GM12878 (cell line): ENCODE results near the gene PHACTR3. TPM values are rescaled to one million over a fixed set of nuclear protein-coding genes. Genes with fewer than 3 reads are reported as not detected.

Source experiments
- ATAC-seq: fragments of 200-7000 bp; cut with Tn5 transposase; 3 replicates; pipeline ENCODE4 v1.9.1; 2020; ENCODE audit warnings: mild to moderate bottlenecking, moderate library complexity
- BruUV-seq: library from RNA; stranded (reverse); fragments of 400-500 nt; replicated peaks from 2 replicates; lab custom pipeline; 2021; lab: Mats Ljungman, UMichigan
- CTCF ChIA-PET: fragments of 300-600 bp; sonication (Branson Sonifier 250); formaldehyde crosslinking; extraction: SDS; loops from one replicate; lab custom pipeline; 2021; ENCODE audit warnings: inconsistent platforms; lab: Yijun Ruan, JAX
- POLR2A ChIA-PET: fragments of 350-600 bp; formaldehyde crosslinking; extraction: SDS; loops from one replicate; lab custom pipeline; 2021; ENCODE audit warnings: inconsistent platforms; lab: Charles Lee
- RAD21 ChIA-PET: fragments of 300-600 bp; sonication (Branson Sonifier 250); formaldehyde crosslinking; loops from one replicate; lab custom pipeline; 2023; ENCODE audit warnings: antibody characterized with exemption; ENCODE audit not compliant: unreplicated experiment; lab: Charles Lee
- SMC1A ChIA-PET: fragments of 300-600 bp; sonication (Branson Sonifier 250); formaldehyde crosslinking; loops from one replicate; lab custom pipeline; 2023; ENCODE audit not compliant: unreplicated experiment, uncharacterized antibody; lab: Charles Lee
- DNase-seq: peaks from one replicate; pipeline ENCODE4 v3.0.0-alpha.2; 2011; ENCODE audit warnings: low read depth, low spot score
- FAIRE-seq: peaks from 3 replicates; lab custom pipeline; 2011; peaks lifted over from hg19 to GRCh38; lab: Jason Lieb, UNC
- H2AFZ ChIP-seq: 2 replicates; pipeline ENCODE4 v1.6.0; 2011; ENCODE audit warnings: low read depth, low read length, control low read depth; ENCODE audit not compliant: control insufficient read depth
- H3K27ac ChIP-seq: 2 replicates; pipeline ENCODE4 v1.5.1; 2011; ENCODE audit warnings: control low read depth; ENCODE audit not compliant: control insufficient read depth, insufficient read depth
- H3K27me3 ChIP-seq, 2 experiments: replicated peaks in 1 of 2; 2 replicates each; pipeline versions ENCODE4 v1.6.0 to v1.6.1; 2011; ENCODE audit warnings: low read length in 1 of 2; ENCODE audit not compliant: control insufficient read depth in 2 of 2, insufficient read depth in 2 of 2
- H3K36me3 ChIP-seq, 2 experiments: 2 replicates each; pipeline ENCODE4 v1.5.1; 2011; ENCODE audit warnings: low read length in 1 of 2; ENCODE audit not compliant: control insufficient read depth in 2 of 2, insufficient read depth in 2 of 2
- H3K4me1 ChIP-seq: 2 replicates; pipeline ENCODE4 v1.6.1; 2011; ENCODE audit warnings: mild to moderate bottlenecking, low read length, moderate library complexity, mixed read lengths; ENCODE audit not compliant: control insufficient read depth, insufficient read depth
- H3K4me2 ChIP-seq: 2 replicates; pipeline ENCODE4 v1.6.0; 2011; ENCODE audit warnings: control low read depth; ENCODE audit not compliant: control insufficient read depth, insufficient read depth
- H3K4me3 ChIP-seq: fragments of 200-600 bp; sonication (generic); 2 replicates; pipeline ENCODE4 v1.5.1; 2016
- H3K79me2 ChIP-seq: 2 replicates; pipeline ENCODE4 v1.6.0; 2011; ENCODE audit warnings: low read length; ENCODE audit not compliant: control insufficient read depth, insufficient read depth
- H3K9ac ChIP-seq: 2 replicates; pipeline ENCODE4 v1.8.0; 2011; ENCODE audit warnings: low read length, control low read depth, mixed read lengths; ENCODE audit not compliant: control insufficient read depth, insufficient read depth
- H3K9me3 ChIP-seq: replicated peaks from 3 replicates; pipeline ENCODE4 v1.5.1; 2011; ENCODE audit warnings: mild to moderate bottlenecking, low read length; ENCODE audit not compliant: control insufficient read depth, insufficient read depth
- H4K20me1 ChIP-seq: 2 replicates; pipeline ENCODE4 v1.6.0; 2011; ENCODE audit not compliant: control insufficient read depth, insufficient read depth
- EED ChIP-seq: sonication (generic); IDR thresholded peaks from 2 replicates; pipeline ENCODE4 v1.6.1; 2016; ENCODE audit warnings: antibody characterized with exemption, low read depth
- FOXK2 ChIP-seq: fragments of 450-650 bp; IDR thresholded peaks from 2 replicates; pipeline ENCODE4 v1.6.1; 2017; ENCODE audit warnings: mild to moderate bottlenecking, moderate library complexity
- SIX5 ChIP-seq: IDR thresholded peaks from 2 replicates; pipeline ENCODE4 v1.6.1; 2011; ENCODE audit warnings: mild to moderate bottlenecking, low read depth, low read length, moderate library complexity; ENCODE audit not compliant: severe bottlenecking
- SP1 ChIP-seq: IDR thresholded peaks from one replicate; pipeline ENCODE4 v1.6.1; 2011; ENCODE audit warnings: low read depth, low read length
- SREBF1 ChIP-seq: IDR thresholded peaks from 2 replicates; pipeline ENCODE4 v1.6.1; 2012; ENCODE audit warnings: mild to moderate bottlenecking, low read length
- TCF7 ChIP-seq: IDR thresholded peaks from 2 replicates; pipeline ENCODE4 v1.6.1; 2014; ENCODE audit warnings: antibody characterized with exemption, borderline replicate concordance
- ZNF622 ChIP-seq: fragments of 450-650 bp; IDR thresholded peaks from 2 replicates; pipeline ENCODE4 v1.6.1; 2017; ENCODE audit warnings: mild to moderate bottlenecking, inconsistent platforms
- WGBS: methylation state at CpG from one replicate; pipeline ENCODE4 v1.1.6; 2016; ENCODE audit warnings: low lambda C conversion rate; ENCODE audit not compliant: insufficient replicate concordance, insufficient coverage; ENCODE audit errors: missing lambda C conversion rate; 5-methylcytosine and 5-hydroxymethylcytosine counted together
- in situ Hi-C: fragments of 300-500 bp; cut with MboI; formaldehyde crosslinking; loops from 9 replicates; pipeline ENCODE4 v1.14.3; 2018; ENCODE audit warnings: mixed read lengths
- intact Hi-C: fragments of 100-400 bp; cut with micrococcal nuclease; formaldehyde crosslinking; loops from one replicate; pipeline ENCODE4 v1.14.2; 2022; ENCODE audit not compliant: unreplicated experiment
- polyA plus RNA-seq, 11 experiments: library from polyadenylated mRNA; depleted of rRNA in 4 of 11; unstranded in 6 of 11; stranded (reverse) in 5 of 11; fragments of >200 nt; fragmentation: Nextera tagmentation in 4 of 11; fragmentation: Illumina TruSeq in 1 of 11; extraction: Ambion mirVana in 4 of 11; extraction: Trizol in 1 of 11; gene quantifications; 1 replicate in 1 of 11; 2 replicates in 10 of 11; pipeline versions ENCODE4 v1.2.1 to v1.2.3, GENCODE V29; 2011 to 2016; ENCODE audit warnings: inconsistent platforms in 2 of 11, missing spikeins in 2 of 11, low read depth in 1 of 11
- total RNA-seq, 4 experiments: library from RNA; depleted of rRNA in 3 of 4; stranded (reverse); fragments of >200 nt in 3 of 4; fragmentation: Illumina TruSeq in 1 of 4; extraction: Trizol in 1 of 4; gene quantifications; 2 replicates each; pipeline versions ENCODE4 v1.2.1 to v1.2.3, GENCODE V29; 2013 to 2021
- TF ChIP-seq, protein P1 (sequence below): fragments of 450-650 bp; conservative IDR thresholded peaks from 2 replicates; pipeline ENCODE4 v1.6.1; 2017; ENCODE audit warnings: mild to moderate bottlenecking, moderate library complexity

PHACTR3 gene
- total and polyA plus RNA-seq, 10 of the 15 experiments (the other 5 are each of a cell fraction or from before 2014, with no cell fraction given): 0.17 to 2.7 (median 0.27) TPM; not detected in 1

DNA sequence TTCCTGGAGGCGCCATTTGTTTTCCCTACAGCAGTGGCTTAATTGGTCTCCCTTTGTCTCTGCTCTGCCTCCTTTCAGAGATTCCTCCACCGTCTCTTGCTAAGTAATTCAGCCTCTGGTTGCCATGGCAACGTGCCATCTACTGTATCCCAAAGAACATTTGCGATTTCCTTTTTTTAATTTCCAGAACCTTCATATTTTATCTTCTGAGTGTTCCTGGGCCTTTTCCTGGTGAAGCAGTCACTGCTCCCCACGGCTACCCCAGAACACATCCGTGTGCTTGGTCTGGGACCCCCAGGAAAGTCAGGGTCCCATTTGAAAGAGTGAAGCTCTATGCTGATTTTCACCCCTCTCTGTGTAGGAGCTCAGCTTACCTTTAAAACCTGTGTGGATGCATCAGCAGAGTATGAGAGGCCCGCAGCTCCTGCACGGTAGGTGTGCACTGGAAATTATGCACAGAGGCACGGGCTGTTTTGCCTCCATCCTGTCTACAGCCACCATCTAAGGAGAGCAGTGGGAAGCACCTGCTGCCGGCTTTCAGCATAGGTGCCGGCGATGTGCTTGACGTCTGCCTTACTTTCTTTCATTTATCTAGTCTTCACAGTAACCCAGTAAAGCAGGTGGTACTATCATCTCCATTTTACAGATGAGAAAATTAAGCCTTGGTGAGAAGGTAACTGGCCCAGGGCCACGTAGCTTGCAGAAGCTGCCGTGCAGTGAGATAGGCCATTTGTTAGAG is 206.3 kb downstream of the PHACTR3 start:
- in situ Hi-C loops (loop anchor here (25.0 kb wide), 1 partner anchor 1248 kb away; no protein-coding TSS in a partner anchor), intact Hi-C loops (no loop called here)
- no peak overlapping the region for H3K9ac ChIP-seq
- H3K4me2 ChIP-seq: no peak overlapping the region
- no peaks in the 10 kb centered on the region for H3K36me3 ChIP-seq
- CTCF ChIA-PET: interaction anchor here (1.5 kb wide), 1 partner anchor 27 kb away, joined by 4 read pairs; no protein-coding TSS in a partner anchor
- no peak overlapping the region for H3K4me3 ChIP-seq
- POLR2A ChIA-PET: no interaction called here
- no peaks in the 10 kb centered on the region for H3K9me3 ChIP-seq
- no peaks in the 10 kb centered on the region for H4K20me1 ChIP-seq
- WGBS: 24% methylated on average over 15 of the region's 15 CpGs
- DNase-seq (no peak), ATAC-seq (no peak), FAIRE-seq (no peak)
- H3K27me3 ChIP-seq: no peaks in the 10 kb centered on the region; a peak in 1 of 4 replicates
- H3K79me2 ChIP-seq: no peaks in the 10 kb centered on the region
- SMC1A ChIA-PET: no interaction called here
- H2AFZ ChIP-seq: no peak overlapping the region
- RAD21 ChIA-PET: no interaction called here
- TF ChIP-seq FOXK2: no peak
- TF ChIP-seq SREBF1: no peak
- no peak for TF ChIP-seq EED
- TF ChIP-seq SIX5: no peak
- TF ChIP-seq, protein P1, sequence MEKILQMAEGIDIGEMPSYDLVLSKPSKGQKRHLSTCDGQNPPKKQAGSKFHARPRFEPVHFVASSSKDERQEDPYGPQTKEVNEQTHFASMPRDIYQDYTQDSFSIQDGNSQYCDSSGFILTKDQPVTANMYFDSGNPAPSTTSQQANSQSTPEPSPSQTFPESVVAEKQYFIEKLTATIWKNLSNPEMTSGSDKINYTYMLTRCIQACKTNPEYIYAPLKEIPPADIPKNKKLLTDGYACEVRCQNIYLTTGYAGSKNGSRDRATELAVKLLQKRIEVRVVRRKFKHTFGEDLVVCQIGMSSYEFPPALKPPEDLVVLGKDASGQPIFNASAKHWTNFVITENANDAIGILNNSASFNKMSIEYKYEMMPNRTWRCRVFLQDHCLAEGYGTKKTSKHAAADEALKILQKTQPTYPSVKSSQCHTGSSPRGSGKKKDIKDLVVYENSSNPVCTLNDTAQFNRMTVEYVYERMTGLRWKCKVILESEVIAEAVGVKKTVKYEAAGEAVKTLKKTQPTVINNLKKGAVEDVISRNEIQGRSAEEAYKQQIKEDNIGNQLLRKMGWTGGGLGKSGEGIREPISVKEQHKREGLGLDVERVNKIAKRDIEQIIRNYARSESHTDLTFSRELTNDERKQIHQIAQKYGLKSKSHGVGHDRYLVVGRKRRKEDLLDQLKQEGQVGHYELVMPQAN: no peak
- TF ChIP-seq ZNF622: no peak
- TF ChIP-seq TCF7: no peak
- no peak for TF ChIP-seq SP1
- TF ChIP-seq, all 136 proteins: peak for 0
- no TSS peak for BruUV-seq
- no peaks in the 10 kb centered on the region for H3K4me1 ChIP-seq
- H3K27ac ChIP-seq: no peak overlapping the region
